Activated gamma-delta T cell (primary cell): ENCODE data around the gene FUOM.
"Not testable (repeated sequence)": the region's sequence is repeated elsewhere in the genome, so short reads cannot be mapped to it uniquely, and the experiment has no call there.

Experiments
- DNase-seq: peaks from one replicate; lab custom pipeline; 2025; lab: John Stamatoyannopoulos, UW

Gene FUOM

DNA sequence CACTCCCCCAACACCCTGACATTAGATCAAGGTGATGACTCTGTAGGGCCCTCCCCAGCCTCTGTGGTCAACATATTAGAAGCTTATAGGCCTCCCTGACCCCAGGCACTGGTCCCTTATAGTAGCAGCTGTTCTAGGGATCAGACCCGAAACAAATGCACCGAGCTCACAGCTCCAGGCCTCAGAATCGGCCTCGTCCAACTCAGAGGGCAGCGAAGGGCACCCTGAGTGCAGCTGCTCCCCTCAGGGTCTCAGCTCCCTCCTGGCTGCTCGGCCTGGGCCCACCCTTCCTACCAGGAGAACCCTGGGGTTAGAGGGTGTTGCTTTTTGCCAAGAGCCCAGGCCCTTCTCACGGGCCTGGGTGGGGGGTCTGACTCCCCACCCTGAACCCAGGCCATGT, 10.3 kb upstream of the FUOM start:
- no peak for DNase-seq

GRCh38 chr10:133367461-133367860, 9.6 kb upstream of the FUOM start:
- not testable (repeated sequence) for DNase-seq

GRCh38 chr10:133366751-133367150, 8.9 kb upstream of the FUOM start:
- no peak for DNase-seq

GRCh38 chr10:133366130-133366478, 8.3 kb upstream of the FUOM start:
- no peak for DNase-seq

DNA sequence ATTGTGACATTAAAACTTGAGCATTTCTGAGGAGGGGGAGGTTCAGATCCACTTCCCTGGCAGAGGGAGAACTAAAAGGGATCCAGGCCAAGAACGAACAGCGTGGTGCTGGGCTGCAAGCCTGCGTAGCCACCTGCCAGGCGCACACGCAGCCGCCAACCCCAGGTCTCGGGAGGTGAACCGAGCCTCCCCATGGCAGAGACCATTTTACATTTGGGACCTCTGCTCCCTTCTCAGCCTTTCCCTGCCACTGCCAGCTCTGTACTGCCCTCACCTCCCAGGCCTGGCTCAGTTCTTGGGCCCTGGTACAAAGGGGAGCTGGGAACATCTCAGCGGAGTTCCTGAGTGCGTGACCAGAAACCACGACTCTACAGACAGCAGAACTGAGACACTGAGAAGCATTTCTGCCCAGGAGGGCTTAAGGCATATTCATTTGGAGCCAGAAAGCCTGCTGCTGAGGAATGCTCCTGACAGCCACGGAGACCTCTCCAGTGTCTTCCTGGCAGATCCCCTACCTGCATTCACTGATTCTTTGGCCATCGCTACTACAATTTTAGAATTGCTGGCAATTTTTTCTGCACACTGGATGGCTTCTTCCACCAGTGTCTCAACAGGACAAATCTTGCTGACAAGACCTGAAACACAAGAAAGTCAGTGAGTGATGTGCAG, 7.8 kb upstream of the FUOM start:
- no peak for DNase-seq

GRCh38 chr10:133364645-133365431, 7.0 kb upstream of the FUOM start:
- no peak for DNase-seq

- no peak for DNase-seq
These were observed 5.0 kb upstream of the FUOM start for GRCh38 chr10:133362846-133363245.

GRCh38 chr10:133361773-133362441, 4.1 kb upstream of the FUOM start:
- DNase-seq = no peak

- no peak for DNase-seq
These were observed 3.4 kb upstream of the FUOM start for GRCh38 chr10:133361227-133361626.

GRCh38 chr10:133359972-133360610, 2.3 kb upstream of the FUOM start:
- no peak for DNase-seq

DNA sequence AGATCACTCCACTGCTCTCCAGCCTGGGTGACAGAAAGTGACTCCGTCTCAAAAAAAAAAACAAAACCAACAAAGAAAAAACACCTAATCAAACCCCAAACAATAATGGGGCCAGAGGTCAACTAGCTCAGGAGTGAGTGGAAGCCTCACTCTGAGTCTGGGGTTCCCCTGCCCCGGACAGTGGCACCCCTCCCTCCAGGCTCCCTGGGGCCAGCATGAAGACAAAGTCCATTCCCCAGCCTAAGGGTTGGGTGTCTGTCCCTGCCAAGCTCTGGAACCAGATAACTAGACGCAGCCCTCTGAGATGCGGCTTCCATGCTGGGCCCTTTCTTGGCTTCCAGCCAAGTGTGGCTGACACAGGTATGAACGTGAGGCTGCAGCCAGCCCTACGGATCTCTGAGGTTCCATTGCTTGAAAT, 1.7 kb upstream of the FUOM start:
- no peak for DNase-seq

- DNase-seq = no peak
These were observed 1.1 kb upstream of the FUOM start for GRCh38 chr10:133358925-133359310.

- no peak for DNase-seq
These were observed 524 bp upstream of the FUOM start for GRCh38 chr10:133358162-133358924.

DNA sequence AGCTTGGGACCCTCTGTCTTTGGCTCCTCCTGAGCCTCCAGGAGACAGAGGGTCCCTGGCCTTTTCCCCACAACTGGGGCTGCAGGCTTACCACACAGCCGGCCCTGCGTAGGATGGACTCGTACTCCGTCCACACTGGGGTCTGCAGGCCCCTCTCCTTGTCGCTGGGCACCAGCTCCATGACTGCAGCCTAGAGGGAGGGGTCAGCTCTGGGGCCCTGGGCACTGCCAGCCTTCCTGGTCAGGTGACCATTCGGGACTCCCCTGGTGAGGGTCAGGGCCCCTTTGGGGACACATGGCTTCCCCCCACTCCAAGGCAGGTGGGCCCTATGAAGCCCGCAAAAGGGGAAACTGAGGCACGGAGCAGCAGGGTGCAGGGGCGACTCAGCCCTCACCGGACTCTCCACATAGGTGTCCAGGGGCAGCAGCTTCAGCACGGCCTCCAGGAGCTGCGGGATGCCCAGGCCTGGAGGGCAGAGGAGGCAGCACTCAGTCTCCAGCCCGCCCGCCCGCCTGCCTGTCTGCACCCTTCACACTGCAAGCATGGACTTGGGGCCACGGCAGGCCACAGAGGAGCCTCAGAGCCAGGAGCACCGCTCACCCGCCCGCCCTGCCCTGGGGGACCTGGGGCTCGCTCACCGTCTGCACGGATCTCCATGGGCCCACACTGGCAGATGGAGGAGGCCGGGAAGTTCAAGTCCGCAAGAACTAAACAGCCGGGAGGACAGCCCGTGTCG, 1.1 kb downstream of the FUOM start:
- DNase-seq = no peak

DNA sequence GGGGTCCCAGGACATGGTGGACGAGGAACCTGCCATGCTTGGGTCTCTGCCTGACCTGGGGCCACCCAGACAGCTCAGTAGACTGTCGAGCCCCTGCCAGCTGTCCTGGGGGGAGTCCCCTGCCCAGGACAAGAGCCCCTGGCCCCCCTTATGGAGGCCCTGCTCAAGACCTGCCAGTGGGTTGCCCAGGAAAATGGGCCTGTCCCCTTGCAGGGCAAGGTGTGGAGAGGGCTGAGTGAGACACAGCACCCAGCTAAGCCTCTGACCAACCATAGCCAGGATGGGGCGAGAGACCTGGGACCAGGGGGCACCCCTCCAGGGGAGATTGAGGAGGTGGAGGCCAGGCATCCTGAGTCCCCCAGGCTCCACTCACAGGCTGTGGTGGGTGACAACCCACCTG, 1.8 kb downstream of the FUOM start:
- DNase-seq = no peak

GRCh38 chr10:133355266-133355665, 2.6 kb downstream of the FUOM start:
- DNase-seq = no peak

- no peak for DNase-seq
These were observed 3.1 kb downstream of the FUOM start for GRCh38 chr10:133354672-133355240.

- no peak for DNase-seq
These were observed 3.7 kb downstream of the FUOM start for GRCh38 chr10:133353988-133354605.

GRCh38 chr10:133353202-133353959, 4.4 kb downstream of the FUOM start:
- DNase-seq = no peak
